NCI-H510A (cell line): ENCODE results near the gene SLC1A1.
"Not testable (repeated sequence)": the region's sequence is repeated elsewhere in the genome, so short reads cannot be mapped to it uniquely, and the experiment has no call there.

Experiments
- DNase-seq: peaks from one replicate; lab custom pipeline; 2025; lab: John Stamatoyannopoulos, UW

SLC1A1 gene

GRCh38 chr9:4579001-4579400 is 88.7 kb downstream of the SLC1A1 start:
- DNase-seq, result no peak

- DNase-seq, result no peak
Observed at GRCh38 chr9:4581035-4581760, 90.9 kb downstream of the SLC1A1 start.

- DNase-seq, result no peak
Observed at GRCh38 chr9:4581861-4582565, 91.7 kb downstream of the SLC1A1 start.

GRCh38 chr9:4583001-4583400 is 92.7 kb downstream of the SLC1A1 start:
- DNase-seq, result no peak

- no peak for DNase-seq
Observed at GRCh38 chr9:4584636-4585035, 94.4 kb downstream of the SLC1A1 start.

GRCh38 chr9:4585135-4585534 is 94.9 kb downstream of the SLC1A1 start:
- no peak for DNase-seq

GRCh38 chr9:4588721-4589120 is 98.5 kb downstream of the SLC1A1 start:
- no peak for DNase-seq

- no peak for DNase-seq
Observed at GRCh38 chr9:4590430-4591122, 100.3 kb downstream of the SLC1A1 start.

- DNase-seq, result no peak
Observed at GRCh38 chr9:4591123-4591500, 100.8 kb downstream of the SLC1A1 start.

GRCh38 chr9:4592295-4592694 is 102.0 kb downstream of the SLC1A1 start:
- no peak for DNase-seq

GRCh38 chr9:4592886-4593285 is 102.6 kb downstream of the SLC1A1 start:
- no peak for DNase-seq

GRCh38 chr9:4594545-4594944 is 104.3 kb downstream of the SLC1A1 start:
- DNase-seq, result no peak

- no peak for DNase-seq
Observed at GRCh38 chr9:4594994-4595393, 104.7 kb downstream of the SLC1A1 start.

GRCh38 chr9:4596165-4596922 is 106.1 kb downstream of the SLC1A1 start:
- no peak for DNase-seq

GRCh38 chr9:4600368-4600767 is 110.1 kb downstream of the SLC1A1 start:
- no peak for DNase-seq

- DNase-seq, result no peak
Observed at GRCh38 chr9:4603830-4604229, 113.6 kb downstream of the SLC1A1 start.

- no peak for DNase-seq
Observed at GRCh38 chr9:4604678-4605095, 114.4 kb downstream of the SLC1A1 start.

- DNase-seq, result not testable (repeated sequence)
Observed at GRCh38 chr9:4606033-4606432, 115.8 kb downstream of the SLC1A1 start.

- DNase-seq, result no peak
Observed at GRCh38 chr9:4614627-4615026, 124.4 kb downstream of the SLC1A1 start.

GRCh38 chr9:4615251-4615650 is 125.0 kb downstream of the SLC1A1 start:
- no peak for DNase-seq

- DNase-seq, result no peak
Observed at GRCh38 chr9:4615778-4616177, 125.5 kb downstream of the SLC1A1 start.

GRCh38 chr9:4617752-4618151 is 127.5 kb downstream of the SLC1A1 start:
- no peak for DNase-seq
